GM21390 (cell line): ENCODE results near the gene MSL3.

ENCODE experiments used
- ATAC-seq: cut with Tn5 transposase; IDR thresholded peaks from one replicate; pipeline ENCODE4 v1.9.1; 2021; ENCODE audit not compliant: unreplicated experiment

MSL3 gene

GRCh38 chrX:11757719-11758399 is at the start of gene MSL3:
Gene MSL3, plus strand, starts transcription at chrX:11758237. Its CDS starts 27 bp downstream, at chrX:11758264.
- ATAC-seq = peak; percentile 38

- no peak for ATAC-seq
Measured at GRCh38 chrX:11722304-11722703, 35.7 kb upstream of the MSL3 start.

GRCh38 chrX:11724122-11725017 is 33.7 kb upstream of the MSL3 start:
- ATAC-seq = no peak

- ATAC-seq = no peak
Measured at GRCh38 chrX:11725631-11726442, 32.2 kb upstream of the MSL3 start.

- ATAC-seq = no peak
Measured at GRCh38 chrX:11728556-11728955, 29.5 kb upstream of the MSL3 start.

- ATAC-seq = peak; percentile 51
Measured at GRCh38 chrX:11733614-11734013, 24.4 kb upstream of the MSL3 start.

- ATAC-seq = peak; percentile 41
Measured at GRCh38 chrX:11739776-11740175, 18.3 kb upstream of the MSL3 start.

GRCh38 chrX:11740794-11741193 is 17.2 kb upstream of the MSL3 start:
- ATAC-seq = no peak

- ATAC-seq = no peak
Measured at GRCh38 chrX:11741574-11741973, 16.5 kb upstream of the MSL3 start.

GRCh38 chrX:11745881-11746280 is 12.2 kb upstream of the MSL3 start:
- no peak for ATAC-seq

GRCh38 chrX:11750046-11750445 is 8.0 kb upstream of the MSL3 start:
- no peak for ATAC-seq

GRCh38 chrX:11750694-11751093 is 7.3 kb upstream of the MSL3 start:
- ATAC-seq = no peak

GRCh38 chrX:11751261-11751660 is 6.8 kb upstream of the MSL3 start:
- ATAC-seq = no peak

- ATAC-seq = no peak
Measured at GRCh38 chrX:11753668-11754067, 4.4 kb upstream of the MSL3 start.

- ATAC-seq = no peak
Measured at GRCh38 chrX:11754958-11755645, 2.9 kb upstream of the MSL3 start.

GRCh38 chrX:11755724-11756123 is 2.3 kb upstream of the MSL3 start:
- no peak for ATAC-seq

- ATAC-seq = no peak
Measured at GRCh38 chrX:11756354-11757318, 1.4 kb upstream of the MSL3 start.

GRCh38 chrX:11757397-11757718 is 679 bp upstream of the MSL3 start:
- ATAC-seq = no peak

GRCh38 chrX:11758400-11759171 is 549 bp downstream of the MSL3 start:
- ATAC-seq = peak; percentile 36
